AG10803 (cell line): ENCODE measurements around the gene MLST8.
A peak's percentile ranks its signal among the peaks of the same experiment; 100 is the strongest.

Source experiments
- DNase-seq: peaks from one replicate; pipeline ENCODE4 v3.0.0; 2010; ENCODE audit warnings: low read depth
- H3K4me3 ChIP-seq: 2 replicates; pipeline ENCODE4 v1.5.1; 2011; ENCODE audit warnings: mild to moderate bottlenecking, low read length, control low read depth
- TF ChIP-seq, protein P1 (sequence below): conservative IDR thresholded peaks from 2 replicates; pipeline ENCODE4 v1.5.1; 2011; ENCODE audit warnings: mild to moderate bottlenecking, low read length, control low read depth, inconsistent platforms

The MLST8 gene

DNA sequence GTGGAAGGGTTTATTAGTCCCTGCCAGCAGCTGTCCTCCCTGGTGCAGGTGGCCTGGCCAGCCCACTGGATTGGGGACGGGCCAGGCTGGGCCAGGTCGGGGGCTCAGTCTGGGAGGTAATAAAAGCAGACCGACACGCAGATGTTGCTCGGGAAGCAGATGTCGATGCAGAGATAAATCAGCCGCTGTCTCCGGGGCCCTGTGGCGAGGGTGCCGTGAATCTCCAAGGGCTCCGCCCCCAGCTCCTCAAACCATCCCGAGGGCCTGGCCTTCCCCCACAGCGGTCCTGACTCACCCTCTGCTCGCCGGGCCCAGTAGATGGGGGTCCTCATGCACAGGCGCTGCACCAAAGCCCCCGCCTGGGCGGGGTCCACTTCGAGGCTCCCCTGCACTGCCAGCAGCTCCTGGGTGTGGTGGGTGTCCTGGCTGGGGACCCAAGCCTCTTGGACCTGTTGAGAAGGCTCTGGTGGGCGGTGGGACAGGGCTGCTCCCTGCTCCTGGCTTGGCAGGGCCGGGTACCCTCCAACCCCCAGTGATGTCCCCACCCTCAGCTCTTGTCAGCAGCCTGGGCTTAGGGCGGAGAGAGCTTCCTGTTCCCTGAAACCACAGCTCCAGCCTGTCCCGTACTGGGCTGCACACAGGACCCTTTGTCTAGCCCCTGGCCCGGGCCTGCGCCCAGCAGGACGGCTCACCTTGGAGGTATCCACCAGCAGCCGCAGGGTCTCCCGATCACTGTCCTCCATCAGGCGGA is 4.2 kb downstream of the MLST8 start:
- TF ChIP-seq, protein P1, sequence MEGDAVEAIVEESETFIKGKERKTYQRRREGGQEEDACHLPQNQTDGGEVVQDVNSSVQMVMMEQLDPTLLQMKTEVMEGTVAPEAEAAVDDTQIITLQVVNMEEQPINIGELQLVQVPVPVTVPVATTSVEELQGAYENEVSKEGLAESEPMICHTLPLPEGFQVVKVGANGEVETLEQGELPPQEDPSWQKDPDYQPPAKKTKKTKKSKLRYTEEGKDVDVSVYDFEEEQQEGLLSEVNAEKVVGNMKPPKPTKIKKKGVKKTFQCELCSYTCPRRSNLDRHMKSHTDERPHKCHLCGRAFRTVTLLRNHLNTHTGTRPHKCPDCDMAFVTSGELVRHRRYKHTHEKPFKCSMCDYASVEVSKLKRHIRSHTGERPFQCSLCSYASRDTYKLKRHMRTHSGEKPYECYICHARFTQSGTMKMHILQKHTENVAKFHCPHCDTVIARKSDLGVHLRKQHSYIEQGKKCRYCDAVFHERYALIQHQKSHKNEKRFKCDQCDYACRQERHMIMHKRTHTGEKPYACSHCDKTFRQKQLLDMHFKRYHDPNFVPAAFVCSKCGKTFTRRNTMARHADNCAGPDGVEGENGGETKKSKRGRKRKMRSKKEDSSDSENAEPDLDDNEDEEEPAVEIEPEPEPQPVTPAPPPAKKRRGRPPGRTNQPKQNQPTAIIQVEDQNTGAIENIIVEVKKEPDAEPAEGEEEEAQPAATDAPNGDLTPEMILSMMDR: no peak
- no peak for DNase-seq
- H3K4me3 ChIP-seq: no peak overlapping the region

DNA sequence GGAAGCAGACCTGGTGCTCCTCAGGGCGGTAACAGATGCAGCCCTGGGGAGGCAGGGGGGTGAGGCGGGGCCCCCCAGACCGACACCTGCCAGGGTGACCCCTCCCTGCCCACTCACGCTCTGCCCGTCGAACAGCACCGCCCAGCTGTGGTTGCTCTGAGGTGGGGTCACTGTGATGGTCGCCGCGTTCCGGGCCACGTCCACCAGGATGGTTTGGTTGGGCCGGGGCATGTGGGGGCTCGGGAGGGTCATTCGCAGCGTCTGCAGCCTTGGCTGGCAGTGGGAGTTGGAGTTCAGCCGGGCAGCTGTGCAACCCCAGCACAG is 4.7 kb downstream of the MLST8 start:
- no peak for DNase-seq
- H3K4me3 ChIP-seq: no peak overlapping the region
- TF ChIP-seq, protein P1: no peak

DNA sequence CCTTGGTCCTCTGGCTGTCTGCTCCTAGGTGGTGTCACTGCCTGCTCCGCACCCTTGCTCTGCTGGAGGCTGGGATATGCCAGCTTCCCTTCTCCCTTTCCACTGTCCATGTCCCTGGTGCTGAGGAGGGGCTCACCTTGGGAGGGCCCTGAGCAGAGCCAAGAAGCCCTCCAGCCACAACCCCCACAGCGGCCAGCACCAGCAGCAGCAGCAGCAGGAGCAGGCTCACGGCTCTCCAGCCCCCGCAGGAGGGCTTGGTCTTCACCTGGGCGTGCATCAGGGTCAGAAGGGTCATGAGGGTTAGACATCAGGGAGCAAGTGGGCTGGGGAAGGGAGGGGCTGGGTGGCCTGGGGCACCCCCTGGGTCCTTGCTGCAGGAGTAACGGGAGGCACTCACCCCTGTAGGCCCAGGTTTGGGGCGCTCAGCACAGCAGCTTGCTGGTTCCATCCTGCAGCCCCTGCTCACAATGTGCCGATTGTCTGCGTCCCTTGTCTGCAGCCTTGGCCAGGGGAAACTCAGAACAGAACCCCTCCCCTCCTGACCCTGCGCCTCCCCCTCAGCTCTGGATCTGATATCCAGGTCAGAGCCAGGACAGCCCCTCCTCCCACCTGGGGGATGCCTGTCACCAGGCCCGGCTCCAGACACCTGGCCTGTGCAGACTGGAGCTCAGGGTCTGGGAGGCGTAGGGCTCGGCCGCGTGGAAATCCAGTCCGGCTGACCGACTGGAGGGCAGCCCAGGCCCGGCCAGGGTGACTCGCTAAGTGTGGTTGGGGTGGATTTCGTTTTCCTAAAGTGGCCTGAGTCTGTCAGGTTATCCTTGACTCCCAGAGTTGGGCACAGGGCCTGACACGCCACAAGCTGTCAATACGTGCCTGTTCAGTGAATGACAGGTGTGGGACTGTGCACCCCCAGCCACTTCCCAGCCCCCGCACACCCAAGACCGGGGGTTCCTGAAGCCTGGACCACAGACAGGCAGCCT is 5.4 kb downstream of the MLST8 start, which contains the start of gene BRICD5:
TSS of gene BRICD5 (minus strand) at position 478 of the 980 bp plus-strand sequence. CDS start at position 448, 30 bp downstream.
- no peak within 1 kb of the TSS for H3K4me3 ChIP-seq
- DNase-seq: no peak
- TF ChIP-seq, protein P1: no peak

DNA sequence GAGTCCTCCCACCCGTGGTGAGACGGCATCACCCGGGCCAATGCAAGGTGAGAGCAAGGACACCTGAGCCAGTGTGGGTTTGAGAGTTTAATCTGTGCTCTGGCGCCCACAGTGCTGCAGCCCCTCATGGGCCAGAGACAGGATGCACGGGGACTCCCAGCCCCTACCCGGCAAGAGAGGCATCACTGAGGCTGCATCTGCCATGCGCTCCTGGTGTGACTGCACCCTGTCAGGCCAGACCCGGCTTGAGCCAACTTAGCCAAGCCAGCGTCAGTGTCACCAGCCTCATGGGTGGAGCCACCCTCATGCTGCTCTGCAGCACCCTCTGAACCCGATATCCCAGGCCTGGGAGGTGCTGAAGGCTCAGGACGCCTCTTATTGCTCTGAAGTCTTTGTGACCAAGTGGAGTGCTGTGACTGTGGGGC is 6.7 kb downstream of the MLST8 start:
- TF ChIP-seq, protein P1: no peak
- no peak overlapping the region for H3K4me3 ChIP-seq
- no peak for DNase-seq

DNA sequence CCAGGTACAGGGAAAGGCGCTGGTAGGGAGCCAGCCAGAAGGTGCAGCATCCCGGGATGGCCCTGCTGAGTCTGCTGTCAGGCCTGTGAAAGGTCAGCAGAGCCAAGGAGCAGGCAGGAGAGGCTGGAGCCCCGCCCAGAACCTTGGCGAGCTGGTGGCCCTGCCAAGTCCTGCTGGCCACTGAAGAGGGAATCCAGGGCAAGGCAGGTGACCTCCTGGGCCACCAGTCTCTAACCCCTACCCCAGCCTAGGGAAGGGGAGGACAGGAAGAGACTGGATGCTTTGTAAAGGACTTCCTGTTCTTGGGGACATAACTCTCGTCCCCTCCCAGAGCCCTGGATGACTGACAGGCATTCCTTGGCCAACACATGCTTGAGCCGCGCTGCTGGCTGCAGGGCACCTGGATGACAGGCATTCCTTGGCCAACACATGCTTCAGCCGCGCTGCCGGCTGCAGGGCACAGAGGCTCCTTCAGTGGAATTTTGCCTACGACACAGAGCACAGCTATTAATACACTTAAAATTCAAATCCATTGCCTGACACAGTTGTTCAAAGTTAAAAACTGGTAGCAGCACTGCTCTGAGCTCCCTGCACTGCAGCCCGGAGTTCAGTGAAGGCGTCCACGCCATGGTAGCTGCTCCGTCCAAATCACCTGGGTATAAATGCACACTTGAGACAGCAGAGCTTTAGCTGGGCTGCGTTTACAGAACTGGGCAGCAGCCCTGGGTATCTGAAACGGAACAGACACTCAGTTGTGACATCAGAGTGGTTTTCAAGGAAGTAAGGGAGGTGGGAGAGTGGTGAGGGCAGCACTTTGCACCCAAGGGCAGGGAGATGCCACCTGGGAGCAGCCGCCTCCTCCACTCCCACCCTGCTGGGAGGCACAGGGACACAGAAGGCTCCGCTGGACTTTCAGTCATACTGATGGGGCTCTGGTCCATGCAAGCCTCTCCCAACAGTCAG is 7.4 kb downstream of the MLST8 start:
- peak overlapping the region; percentile 60 for H3K4me3 ChIP-seq
- TF ChIP-seq, protein P1: no peak
- no peak for DNase-seq

DNA sequence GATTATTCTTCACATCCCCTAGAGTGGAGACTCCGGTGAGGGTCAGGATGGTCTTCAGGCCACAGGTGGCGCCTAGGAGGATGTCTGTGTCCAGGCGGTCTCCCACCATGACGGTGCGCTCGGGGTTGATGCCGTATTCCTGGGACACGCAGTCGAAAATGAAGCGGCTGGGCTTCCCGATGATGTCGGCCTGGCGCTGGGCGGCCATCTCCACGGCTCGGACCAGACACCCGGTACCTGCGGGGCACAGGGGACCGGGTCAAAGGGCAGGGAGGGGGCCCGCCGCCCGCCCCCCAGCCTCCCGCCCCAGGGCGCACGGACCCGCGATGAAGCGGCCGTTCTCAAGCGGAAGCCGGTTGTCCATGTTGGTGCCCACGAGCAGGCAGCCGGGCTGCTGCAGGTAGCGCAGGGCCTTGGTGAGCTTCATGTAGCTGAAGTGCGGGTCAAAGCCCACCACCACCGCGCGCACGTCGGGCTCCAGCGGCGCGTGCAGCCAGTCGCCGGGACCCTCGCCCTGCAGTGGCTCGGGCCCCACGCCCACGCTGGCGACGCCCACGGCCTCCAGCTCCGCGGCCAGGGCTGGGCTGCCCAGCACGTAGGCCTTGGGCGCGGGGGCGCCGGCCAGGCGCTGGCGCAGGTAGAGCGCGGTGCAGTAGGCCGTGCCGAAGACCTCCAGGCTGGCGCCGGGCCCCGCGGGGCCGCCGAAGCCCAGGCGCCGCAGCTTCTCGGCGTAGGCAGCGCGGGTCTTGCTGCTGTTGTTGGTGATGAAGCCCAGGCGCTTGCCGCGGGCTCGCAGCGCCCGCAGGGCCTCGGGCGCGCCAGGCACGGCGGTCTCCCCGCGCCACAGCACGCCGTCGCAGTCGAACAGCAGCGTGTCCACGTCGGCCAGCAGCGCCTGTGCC is 8.8 kb downstream of the MLST8 start:
- H3K4me3 ChIP-seq: peak overlapping the region; percentile 60
- no peak for DNase-seq
- TF ChIP-seq, protein P1: 0 out of 2 replicates have a peak, but pooled peaks have one; percentile 2
